ENCODE results near the gene CASP2. TPM values are rescaled to one million over a fixed set of nuclear protein-coding genes. Genes with fewer than 3 reads are reported as not detected.

The CASP2 gene
- total RNA-seq, 2 experiments from 2014 or later = 96.5 to 98.8 TPM

GRCh38 chr7:143271240-143271639, 16.9 kb upstream of the CASP2 start:
- Mint-ChIP-seq H3K27ac (no peak overlapping the region), H3K27me3 (no peaks in the 10 kb centered on the region), H3K4me3 (no peak overlapping the region), H3K9me3 (peaks cover 1% of the 10 kb centered on the region), H3K4me1 (peaks cover 14% of the 10 kb centered on the region), H3K36me3 (peaks cover 31% of the 10 kb centered on the region)
- ATAC-seq (ENCODE audit: low read depth) (no peak), DNase-seq (no peak)
- POLR2A ChIA-PET = interaction anchor here (1.4 kb wide), 1 partner anchor 27 kb away, joined by 3 read pairs; no protein-coding TSS in a partner anchor

- no peaks in the 10 kb centered on the region for H3K27me3 Mint-ChIP-seq
- POLR2A ChIA-PET = interaction anchor here (1.1 to 1.2 kb wide), 2 partner anchors 10 to 15 kb away, joined by 3 read pairs; partner anchors contain the start of genes CASP2 and GSTK1
- ATAC-seq (ENCODE audit: low read depth) (no peak), DNase-seq (no peak)
- no peak overlapping the region for H3K27ac Mint-ChIP-seq
- H3K9me3 Mint-ChIP-seq = peaks cover 1% of the 10 kb centered on the region
- H3K36me3 Mint-ChIP-seq = peaks cover 27% of the 10 kb centered on the region
- no peak overlapping the region for H3K4me3 Mint-ChIP-seq
- peaks cover 12% of the 10 kb centered on the region for H3K4me1 Mint-ChIP-seq
Measured at GRCh38 chr7:143272871-143273270, 15.3 kb upstream of the CASP2 start.

GRCh38 chr7:143279186-143280098, 8.7 kb upstream of the CASP2 start:
- Mint-ChIP-seq H3K36me3 (no peaks in the 10 kb centered on the region), H3K27me3 (no peaks in the 10 kb centered on the region), H3K9me3 (no peaks in the 10 kb centered on the region), H3K27ac (peak overlapping the region; percentile 82), H3K4me1 (peaks cover 31% of the 10 kb centered on the region), H3K4me3 (peak overlapping the region; percentile 73)
- ATAC-seq (ENCODE audit: low read depth) = peak; percentile 50
- POLR2A ChIA-PET = interaction anchor here (1.0 to 4.1 kb wide), 8 partner anchors 8 to 39 kb away, joined by 3 to 45 read pairs (median 5); partner anchors contain the start of genes CASP2 and GSTK1
- no peak for DNase-seq

- Mint-ChIP-seq H3K27ac (peak overlapping the region; percentile 82), H3K36me3 (no peaks in the 10 kb centered on the region), H3K9me3 (no peaks in the 10 kb centered on the region), H3K4me3 (peak overlapping the region; percentile 73), H3K27me3 (no peaks in the 10 kb centered on the region), H3K4me1 (peaks cover 31% of the 10 kb centered on the region)
- DNase-seq (no peak), ATAC-seq (ENCODE audit: low read depth) (peak; percentile 12)
- POLR2A ChIA-PET = interaction anchor here (0.8 to 4.1 kb wide), 9 partner anchors 8 to 40 kb away, joined by 3 to 45 read pairs (median 5); partner anchors contain the start of genes CASP2 and GSTK1
Measured at GRCh38 chr7:143280160-143280559, 8.0 kb upstream of the CASP2 start.

- peaks cover 31% of the 10 kb centered on the region for H3K4me1 Mint-ChIP-seq
- POLR2A ChIA-PET = interaction anchor here (0.8 to 4.1 kb wide), 7 partner anchors 7 to 29 kb away, joined by 3 to 45 read pairs (median 5); partner anchors contain the start of genes CASP2 and GSTK1
- no peaks in the 10 kb centered on the region for H3K9me3 Mint-ChIP-seq
Measured at GRCh38 chr7:143280566-143280965, 7.6 kb upstream of the CASP2 start.

GRCh38 chr7:143281529-143281928, 6.6 kb upstream of the CASP2 start:
- POLR2A ChIA-PET = interaction anchor here (4.1 kb wide), 1 partner anchor 17 kb away, joined by 45 read pairs; the partner anchor contains the start of gene GSTK1

More at GRCh38 chr7:143280566-143280965, 7.6 kb upstream of the CASP2 start:
- H3K4me3 Mint-ChIP-seq = peak overlapping the region; percentile 73
- no peaks in the 10 kb centered on the region for H3K27me3 Mint-ChIP-seq
- DNase-seq = no peak
- H3K27ac Mint-ChIP-seq = peak overlapping the region; percentile 82
- H3K36me3 Mint-ChIP-seq = no peaks in the 10 kb centered on the region
- no peak for ATAC-seq (ENCODE audit: low read depth)

GRCh38 chr7:143282124-143282523, 6.0 kb upstream of the CASP2 start:
- no peak overlapping the region for H3K4me3 Mint-ChIP-seq

More at GRCh38 chr7:143281529-143281928, 6.6 kb upstream of the CASP2 start:
- no peak overlapping the region for H3K27ac Mint-ChIP-seq
- no peak overlapping the region for H3K4me3 Mint-ChIP-seq
- DNase-seq (no peak), ATAC-seq (ENCODE audit: low read depth) (no peak)
- H3K36me3 Mint-ChIP-seq = no peaks in the 10 kb centered on the region
- H3K4me1 Mint-ChIP-seq = peaks cover 31% of the 10 kb centered on the region
- H3K9me3 Mint-ChIP-seq = no peaks in the 10 kb centered on the region
- no peaks in the 10 kb centered on the region for H3K27me3 Mint-ChIP-seq

GRCh38 chr7:143283381-143283780, 4.8 kb upstream of the CASP2 start:
- H3K9me3 Mint-ChIP-seq = peaks cover 5% of the 10 kb centered on the region
- POLR2A ChIA-PET = no interaction called here
- DNase-seq = no peak
- H3K27ac Mint-ChIP-seq = peak overlapping the region; percentile 79
- peak overlapping the region; percentile 49 for H3K4me3 Mint-ChIP-seq
- peaks cover 7% of the 10 kb centered on the region for H3K36me3 Mint-ChIP-seq
- ATAC-seq (ENCODE audit: low read depth) = no peak
- no peaks in the 10 kb centered on the region for H3K27me3 Mint-ChIP-seq
- peaks cover 38% of the 10 kb centered on the region for H3K4me1 Mint-ChIP-seq

More at GRCh38 chr7:143282124-143282523, 6.0 kb upstream of the CASP2 start:
- ATAC-seq (ENCODE audit: low read depth) = no peak
- Mint-ChIP-seq H3K36me3 (peaks cover 3% of the 10 kb centered on the region), H3K4me1 (peaks cover 35% of the 10 kb centered on the region), H3K27ac (no peak overlapping the region), H3K9me3 (peaks cover 3% of the 10 kb centered on the region), H3K27me3 (no peaks in the 10 kb centered on the region)
- POLR2A ChIA-PET = interaction anchor here (0.6 to 4.1 kb wide), 2 partner anchors 18 to 24 kb away, joined by 3 to 45 read pairs; partner anchors contain the start of gene GSTK1
- no peak for DNase-seq

- Mint-ChIP-seq H3K4me3 (peak within 1 kb of the TSS; percentile 49), H3K9me3 (peaks cover 5% of the 10 kb centered on the region), H3K27me3 (no peaks in the 10 kb centered on the region), H3K36me3 (peaks cover 13% of the 10 kb centered on the region), H3K27ac (peak within 1 kb of the TSS; percentile 79), H3K4me1 (peaks cover 39% of the 10 kb centered on the region)
- POLR2A ChIA-PET = interaction anchor here (0.6 to 2.4 kb wide), 2 partner anchors 10 to 22 kb away, joined by 3 to 11 read pairs; partner anchors contain the start of gene GSTK1
- ATAC-seq (ENCODE audit: low read depth) = no peak
- no peak for DNase-seq
Measured at GRCh38 chr7:143284591-143285469, 3.3 kb upstream of the CASP2 start, which contains the start of gene TMEM139. Gene TMEM139, plus strand, starts transcription at chr7:143284958. Its CDS starts 1,000 bp downstream, at chr7:143285958.

GRCh38 chr7:143285470-143285778, 2.7 kb upstream of the CASP2 start:
- POLR2A ChIA-PET = interaction anchor here (0.9 to 2.4 kb wide), 2 partner anchors 21 to 22 kb away, joined by 3 to 11 read pairs; partner anchors contain the start of gene GSTK1
- no peaks in the 10 kb centered on the region for H3K27me3 Mint-ChIP-seq
- ATAC-seq (ENCODE audit: low read depth) = no peak
- H3K36me3 Mint-ChIP-seq = peaks cover 15% of the 10 kb centered on the region
- no peak overlapping the region for H3K4me3 Mint-ChIP-seq
- H3K4me1 Mint-ChIP-seq = peaks cover 38% of the 10 kb centered on the region
- no peak for DNase-seq
- peaks cover 5% of the 10 kb centered on the region for H3K9me3 Mint-ChIP-seq
- H3K27ac Mint-ChIP-seq = peak overlapping the region; percentile 58

- POLR2A ChIA-PET = interaction anchor here (0.6 to 2.4 kb wide), 3 partner anchors 21 to 94 kb away, joined by 3 to 11 read pairs (median 4); partner anchors contain the start of gene GSTK1
- no peak for DNase-seq
- H3K27ac Mint-ChIP-seq = no peak overlapping the region
- ATAC-seq (ENCODE audit: low read depth) = no peak
- H3K4me3 Mint-ChIP-seq = no peak overlapping the region
- peaks cover 5% of the 10 kb centered on the region for H3K9me3 Mint-ChIP-seq
- peaks cover 16% of the 10 kb centered on the region for H3K36me3 Mint-ChIP-seq
- H3K4me1 Mint-ChIP-seq = peaks cover 38% of the 10 kb centered on the region
- no peaks in the 10 kb centered on the region for H3K27me3 Mint-ChIP-seq
Measured at GRCh38 chr7:143285806-143286521, 2.2 kb upstream of the CASP2 start.

- POLR2A ChIA-PET = interaction anchor here (0.6 to 2.4 kb wide), 3 partner anchors 7 to 93 kb away, joined by 4 to 24 read pairs (median 11); partner anchors contain the start of gene GSTK1
- Mint-ChIP-seq H3K9me3 (peaks cover 5% of the 10 kb centered on the region), H3K4me1 (peaks cover 42% of the 10 kb centered on the region), H3K36me3 (peaks cover 21% of the 10 kb centered on the region), H3K27me3 (no peaks in the 10 kb centered on the region), H3K4me3 (no peak overlapping the region), H3K27ac (peak overlapping the region; percentile 60)
- DNase-seq (no peak), ATAC-seq (ENCODE audit: low read depth) (no peak)
Measured at GRCh38 chr7:143286522-143286890, 1.6 kb upstream of the CASP2 start.

Data from activated naive CD8-positive, alpha-beta T cell treated with anti-CD3 and anti-CD28 coated beads, Interleukin-2, amount 10 ng/mL, durations not matched to agents 7 days and 5 days (primary cell).